Measurements from ENCODE around the gene HNRNPLL. TPM values are rescaled to one million over a fixed set of nuclear protein-coding genes. Genes with fewer than 3 reads are reported as not detected.
"Not testable (repeated sequence)": the region's sequence is repeated elsewhere in the genome, so short reads cannot be mapped to it uniquely, and the experiment has no call there.

HNRNPLL gene
- total RNA-seq, 1 donor from 2014 or later: 55.9 TPM

DNA sequence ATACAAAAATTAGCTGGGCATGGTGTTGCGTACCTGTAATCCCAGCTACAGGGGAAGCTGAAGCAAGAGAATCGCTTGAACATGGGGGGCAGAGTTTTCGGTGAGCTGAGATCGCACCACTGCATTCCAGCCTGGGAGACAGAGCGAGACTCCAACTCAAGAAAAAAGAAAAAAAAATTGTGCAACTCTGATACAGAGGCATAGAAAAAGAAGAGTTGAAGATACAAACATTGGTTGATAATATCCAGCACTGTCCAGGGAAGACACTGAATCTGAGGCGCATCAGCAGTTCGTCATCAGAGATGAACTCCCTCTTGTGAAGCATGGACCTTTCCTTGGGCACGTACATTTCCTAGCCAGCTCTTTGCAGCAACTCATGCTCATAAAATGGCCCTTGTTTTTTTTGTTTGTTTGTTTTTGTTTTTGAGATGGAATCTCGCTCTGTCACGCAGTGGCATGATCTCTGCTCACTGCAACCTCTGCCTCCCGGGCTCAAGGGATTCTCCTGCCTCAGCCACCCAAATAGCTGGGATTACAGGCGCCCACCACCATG lies 46.5 kb upstream of the HNRNPLL start:
- DNase-seq (ENCODE audit: low read depth): no peak
- Histone ChIP-seq H2AFZ (ENCODE audit: low read depth, low read length) (no peak overlapping the region), H3K4me3 (ENCODE audit: insufficient read depth, low read depth, low read length) (no peak overlapping the region), H3K27me3 (ENCODE audit: insufficient read depth, low read length) (peaks cover 4% of the 10 kb centered on the region), H3K36me3 (ENCODE audit: insufficient read depth, low read length) (no peaks in the 10 kb centered on the region), H3K9me3 (ENCODE audit: insufficient read depth, low read depth, low read length) (no peaks in the 10 kb centered on the region), H4K20me1 (ENCODE audit: insufficient read depth, low read length) (no peaks in the 10 kb centered on the region), H3K4me1 (ENCODE audit: insufficient read depth, low read length) (no peaks in the 10 kb centered on the region), H3K4me2 (ENCODE audit: low read length) (no peak overlapping the region), H3K9ac (ENCODE audit: low read length) (no peak overlapping the region), H3K27ac (ENCODE audit: low read depth, low read length) (no peak overlapping the region), H3K79me2 (ENCODE audit: insufficient read depth, low read length) (no peaks in the 10 kb centered on the region)
- Mint-ChIP-seq H3K4me1 (ENCODE audit: low read depth, unreplicated experiment) (peaks cover 9% of the 10 kb centered on the region), H3K27ac (ENCODE audit: unreplicated experiment) (no peak overlapping the region), H3K27me3 (ENCODE audit: low read depth, unreplicated experiment) (peaks cover 9% of the 10 kb centered on the region), H3K4me3 (ENCODE audit: unreplicated experiment) (no peak overlapping the region), H3K9me3 (ENCODE audit: unreplicated experiment) (no peaks in the 10 kb centered on the region), H3K36me3 (ENCODE audit: low read depth, unreplicated experiment) (peaks cover 1% of the 10 kb centered on the region)
- no peak for FAIRE-seq
- TF ChIP-seq, protein P1, sequence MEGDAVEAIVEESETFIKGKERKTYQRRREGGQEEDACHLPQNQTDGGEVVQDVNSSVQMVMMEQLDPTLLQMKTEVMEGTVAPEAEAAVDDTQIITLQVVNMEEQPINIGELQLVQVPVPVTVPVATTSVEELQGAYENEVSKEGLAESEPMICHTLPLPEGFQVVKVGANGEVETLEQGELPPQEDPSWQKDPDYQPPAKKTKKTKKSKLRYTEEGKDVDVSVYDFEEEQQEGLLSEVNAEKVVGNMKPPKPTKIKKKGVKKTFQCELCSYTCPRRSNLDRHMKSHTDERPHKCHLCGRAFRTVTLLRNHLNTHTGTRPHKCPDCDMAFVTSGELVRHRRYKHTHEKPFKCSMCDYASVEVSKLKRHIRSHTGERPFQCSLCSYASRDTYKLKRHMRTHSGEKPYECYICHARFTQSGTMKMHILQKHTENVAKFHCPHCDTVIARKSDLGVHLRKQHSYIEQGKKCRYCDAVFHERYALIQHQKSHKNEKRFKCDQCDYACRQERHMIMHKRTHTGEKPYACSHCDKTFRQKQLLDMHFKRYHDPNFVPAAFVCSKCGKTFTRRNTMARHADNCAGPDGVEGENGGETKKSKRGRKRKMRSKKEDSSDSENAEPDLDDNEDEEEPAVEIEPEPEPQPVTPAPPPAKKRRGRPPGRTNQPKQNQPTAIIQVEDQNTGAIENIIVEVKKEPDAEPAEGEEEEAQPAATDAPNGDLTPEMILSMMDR (IDR thresholded peaks at IDR 0.05; ENCODE audit: insufficient read depth, low read depth, low read length): no peak
- TF ChIP-seq EZH2 (IDR thresholded peaks at IDR 0.05; ENCODE audit: insufficient read depth, low read length): no peak

DNA sequence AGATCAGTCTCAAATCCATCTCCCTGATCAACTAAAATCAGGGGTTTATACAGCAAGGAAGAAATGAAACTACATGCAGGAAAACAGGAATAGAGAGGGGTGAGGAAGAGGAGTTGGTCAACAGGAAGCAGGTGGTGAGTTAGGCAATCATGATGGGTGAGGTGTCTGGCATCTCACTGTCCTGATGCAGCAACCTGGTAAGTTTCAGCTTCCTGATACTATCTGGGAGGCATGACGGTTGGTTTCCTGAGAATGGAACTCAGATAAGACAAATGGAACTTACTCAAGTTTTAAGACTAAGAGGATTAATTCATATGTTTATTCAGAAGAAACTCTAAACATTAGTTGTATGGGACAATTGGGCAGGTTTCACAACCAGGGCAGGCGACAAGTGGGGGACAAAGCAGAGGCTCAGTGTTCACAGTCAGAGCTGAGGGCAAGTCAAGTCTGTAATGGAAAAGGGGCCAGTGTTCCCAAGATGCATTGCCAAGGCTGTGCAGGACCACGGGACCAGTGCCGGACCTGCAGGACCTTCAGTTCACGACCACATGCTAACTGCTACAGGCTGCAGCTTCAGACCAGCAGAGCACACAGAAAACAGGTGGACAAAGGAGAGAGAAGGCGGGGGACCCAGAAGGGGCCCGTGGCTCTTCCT lies 45.5 kb upstream of the HNRNPLL start:
- no peak overlapping the region for H3K27ac Mint-ChIP-seq (ENCODE audit: unreplicated experiment)
- TF ChIP-seq, protein P1 (IDR thresholded peaks at IDR 0.05; ENCODE audit: insufficient read depth, low read depth, low read length): no peak
- TF ChIP-seq EZH2 (IDR thresholded peaks at IDR 0.05; ENCODE audit: insufficient read depth, low read length): no peak
- no peak overlapping the region for H3K27ac ChIP-seq (ENCODE audit: low read depth, low read length)
- H3K9ac ChIP-seq (ENCODE audit: low read length): no peak overlapping the region
- H3K4me3 ChIP-seq (ENCODE audit: insufficient read depth, low read depth, low read length): no peak overlapping the region
- H3K4me1 ChIP-seq (ENCODE audit: insufficient read depth, low read length): no peaks in the 10 kb centered on the region
- H3K4me3 Mint-ChIP-seq (ENCODE audit: unreplicated experiment): no peak overlapping the region
- H3K79me2 ChIP-seq (ENCODE audit: insufficient read depth, low read length): no peaks in the 10 kb centered on the region
- no peak overlapping the region for H3K4me2 ChIP-seq (ENCODE audit: low read length)
- no peaks in the 10 kb centered on the region for H3K9me3 ChIP-seq (ENCODE audit: insufficient read depth, low read depth, low read length)
- H3K27me3 ChIP-seq (ENCODE audit: insufficient read depth, low read length): peaks cover 4% of the 10 kb centered on the region
- H2AFZ ChIP-seq (ENCODE audit: low read depth, low read length): no peak overlapping the region
- no peaks in the 10 kb centered on the region for H3K4me1 Mint-ChIP-seq (ENCODE audit: low read depth, unreplicated experiment)
- no peaks in the 10 kb centered on the region for H3K36me3 ChIP-seq (ENCODE audit: insufficient read depth, low read length)
- FAIRE-seq (no peak), DNase-seq (ENCODE audit: low read depth) (no peak)
- no peaks in the 10 kb centered on the region for H4K20me1 ChIP-seq (ENCODE audit: insufficient read depth, low read length)
- H3K36me3 Mint-ChIP-seq (ENCODE audit: low read depth, unreplicated experiment): peaks cover 1% of the 10 kb centered on the region
- H3K27me3 Mint-ChIP-seq (ENCODE audit: low read depth, unreplicated experiment): peaks cover 9% of the 10 kb centered on the region
- peaks cover 4% of the 10 kb centered on the region for H3K9me3 Mint-ChIP-seq (ENCODE audit: unreplicated experiment)

DNA sequence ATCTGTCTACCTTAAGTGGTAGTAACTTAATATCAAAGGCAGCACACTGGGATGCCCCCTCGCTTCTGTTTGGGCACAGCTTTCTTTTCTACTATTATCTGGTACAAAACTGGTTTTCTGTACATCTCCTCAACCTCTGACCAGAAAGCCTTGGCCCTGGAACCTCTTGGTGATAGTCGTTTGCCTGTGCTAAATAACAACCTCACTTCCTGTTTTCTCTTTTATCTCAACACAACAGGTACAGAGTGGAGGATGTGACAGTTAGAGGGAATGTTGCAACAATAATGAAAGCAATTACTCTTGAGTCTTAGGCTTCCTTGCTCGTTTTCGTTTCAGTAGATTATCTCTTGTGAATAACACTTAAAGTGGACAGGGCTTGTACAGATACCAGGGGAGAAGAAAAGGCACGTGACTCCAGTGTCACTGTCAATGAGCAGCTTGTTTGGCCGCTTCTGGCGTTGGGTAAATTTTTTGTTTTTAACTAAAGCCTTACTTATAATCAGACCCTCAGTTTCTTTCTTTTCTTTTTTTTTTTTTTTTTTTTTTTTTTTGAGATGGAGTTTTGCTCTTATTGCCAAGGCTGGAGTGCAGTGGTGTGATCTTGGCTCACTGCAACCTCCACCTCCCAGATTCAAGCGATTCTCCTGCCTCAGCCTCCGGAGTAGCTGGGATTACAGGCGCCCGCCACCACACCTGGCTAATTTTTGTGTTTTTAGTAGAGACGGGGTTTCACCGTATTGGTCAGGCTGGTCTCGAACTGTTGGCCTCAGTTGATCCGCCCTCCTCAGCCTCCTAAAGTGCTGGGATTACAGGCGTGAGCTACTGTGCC lies 41.2 kb upstream of the HNRNPLL start:
- not testable (repeated sequence) for H3K4me1 Mint-ChIP-seq (ENCODE audit: low read depth, unreplicated experiment); H4K20me1 ChIP-seq (ENCODE audit: insufficient read depth, low read length); H3K9me3 ChIP-seq (ENCODE audit: insufficient read depth, low read depth, low read length); H3K79me2 ChIP-seq (ENCODE audit: insufficient read depth, low read length); H3K36me3 Mint-ChIP-seq (ENCODE audit: low read depth, unreplicated experiment); H3K9ac ChIP-seq (ENCODE audit: low read length); H3K4me1 ChIP-seq (ENCODE audit: insufficient read depth, low read length); H3K27ac Mint-ChIP-seq (ENCODE audit: unreplicated experiment); H3K4me2 ChIP-seq (ENCODE audit: low read length); H3K4me3 Mint-ChIP-seq (ENCODE audit: unreplicated experiment); H2AFZ ChIP-seq (ENCODE audit: low read depth, low read length); DNase-seq (ENCODE audit: low read depth); H3K27me3 ChIP-seq (ENCODE audit: insufficient read depth, low read length); H3K27me3 Mint-ChIP-seq (ENCODE audit: low read depth, unreplicated experiment); H3K36me3 ChIP-seq (ENCODE audit: insufficient read depth, low read length); H3K27ac ChIP-seq (ENCODE audit: low read depth, low read length); H3K4me3 ChIP-seq (ENCODE audit: insufficient read depth, low read depth, low read length); H3K9me3 Mint-ChIP-seq (ENCODE audit: unreplicated experiment); FAIRE-seq

Measured in astrocyte (in vitro differentiated cells and primary cell).